TTC549 (cell line): ENCODE data around the gene ZFYVE19.

ENCODE experiments used
- FAIRE-seq: peaks from 2 replicates; lab custom pipeline; 2012; peaks lifted over from hg19 to GRCh38; lab: Jason Lieb, UNC

ZFYVE19 gene

GRCh38 chr15:40807028-40807887, at the start of gene ZFYVE19, which contains the start of gene DNAJC17:
Gene ZFYVE19, plus strand, starts transcription at chr15:40807089. Its CDS starts 501 bp downstream, at chr15:40807590.
Gene DNAJC17, minus strand, starts transcription at chr15:40807473. Its CDS starts 27 bp downstream, at chr15:40807446.
- peak; percentile 82 for FAIRE-seq

GRCh38 chr15:40759961-40760360, 46.9 kb upstream of the ZFYVE19 start:
- FAIRE-seq = no peak

- no peak for FAIRE-seq
These were observed 43.7 kb upstream of the ZFYVE19 start for GRCh38 chr15:40762919-40763800.

- FAIRE-seq = no peak
These were observed 42.9 kb upstream of the ZFYVE19 start, which contains the start of gene GCHFR for GRCh38 chr15:40763801-40764628. Gene GCHFR, plus strand, starts transcription at chr15:40764068. Its CDS starts 113 bp downstream, at chr15:40764181.

DNA sequence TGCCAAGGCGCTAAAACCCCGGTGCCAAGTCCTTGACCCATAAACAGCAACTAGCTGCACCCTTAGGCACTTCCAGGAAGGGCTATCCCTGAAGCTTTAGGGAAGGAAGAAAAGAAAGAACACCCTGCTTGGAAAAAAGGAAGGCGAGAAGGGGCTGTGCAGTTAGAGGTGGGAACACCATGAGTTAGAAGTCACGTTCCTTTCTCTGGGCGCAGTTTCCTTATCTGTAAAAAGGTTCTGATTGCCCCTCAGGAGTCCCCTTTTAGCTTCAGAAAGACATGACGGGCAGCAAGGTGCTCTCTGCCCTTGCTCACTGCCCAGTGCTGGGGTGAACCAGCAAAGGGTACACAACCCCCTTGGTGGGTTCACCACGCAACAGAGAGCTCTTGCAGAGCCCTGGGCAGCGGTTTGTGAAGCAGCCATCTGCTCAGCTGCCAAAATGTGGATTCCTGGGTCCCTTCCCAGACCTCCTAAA, 42.2 kb upstream of the ZFYVE19 start:
- FAIRE-seq = no peak

DNA sequence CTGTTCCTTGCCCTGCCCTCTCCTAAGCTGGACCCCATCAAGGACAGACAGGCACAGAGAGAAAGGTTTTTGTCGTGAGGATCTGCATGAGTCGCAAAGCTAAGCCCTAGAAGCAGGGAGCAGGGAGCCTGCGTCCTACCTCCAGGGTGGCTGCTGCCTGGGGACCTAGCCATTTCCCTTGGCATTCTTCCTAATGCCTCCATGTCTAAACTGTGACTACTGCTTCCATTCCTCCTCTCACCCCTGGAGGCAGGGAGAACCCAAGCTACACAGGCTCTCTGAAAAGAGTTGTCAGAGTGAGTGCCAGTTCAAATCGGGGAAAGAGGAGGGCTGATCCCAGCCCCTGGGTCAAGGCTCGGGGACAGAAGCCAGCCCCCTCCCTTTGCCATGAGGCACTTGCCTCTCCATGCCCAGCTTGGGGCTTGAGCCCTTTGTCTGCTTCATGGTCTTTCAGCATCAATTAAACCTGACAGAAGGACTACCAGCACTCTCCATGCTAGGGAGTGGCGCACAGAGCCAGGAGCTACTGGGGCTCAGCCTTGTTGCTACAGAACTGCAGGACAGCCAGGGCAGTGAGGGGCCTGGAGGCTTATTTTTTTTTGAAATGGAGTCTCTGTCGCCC, 40.6 kb upstream of the ZFYVE19 start:
- FAIRE-seq = no peak

- FAIRE-seq = no peak
These were observed 39.7 kb upstream of the ZFYVE19 start for GRCh38 chr15:40766906-40767837.

DNA sequence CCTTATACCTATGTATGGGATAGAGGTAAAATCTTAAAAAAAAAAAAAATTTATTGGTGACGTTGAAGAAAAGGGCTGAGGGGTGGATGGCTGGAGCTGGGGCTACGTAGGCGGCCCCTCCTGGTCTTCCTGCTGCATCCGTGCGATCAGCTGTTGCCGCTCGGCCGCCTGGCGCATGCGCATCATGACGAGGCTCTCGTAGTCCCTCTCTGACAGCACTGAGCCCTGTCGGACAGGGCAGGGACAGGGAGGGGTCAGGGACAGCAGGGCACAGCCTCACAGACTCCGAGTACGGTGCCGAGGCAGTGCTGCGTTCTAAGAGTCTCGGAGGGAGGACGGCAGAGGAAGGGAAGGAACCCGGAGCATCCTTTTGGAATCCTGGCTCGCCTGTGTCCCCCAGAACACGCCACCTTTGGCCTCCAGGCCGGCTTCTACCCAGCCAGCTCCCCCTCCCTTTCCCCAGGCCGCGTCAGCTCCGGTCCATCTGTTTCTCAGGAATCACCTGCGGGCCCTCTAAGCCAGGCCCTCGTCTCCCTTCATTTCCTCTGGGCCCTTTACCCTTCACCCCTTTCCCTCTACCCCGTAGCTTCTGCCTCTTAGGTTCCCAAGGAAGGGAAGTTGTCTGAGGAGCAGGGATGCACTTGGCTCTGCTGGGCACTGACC, 38.9 kb upstream of the ZFYVE19 start:
- FAIRE-seq = no peak

DNA sequence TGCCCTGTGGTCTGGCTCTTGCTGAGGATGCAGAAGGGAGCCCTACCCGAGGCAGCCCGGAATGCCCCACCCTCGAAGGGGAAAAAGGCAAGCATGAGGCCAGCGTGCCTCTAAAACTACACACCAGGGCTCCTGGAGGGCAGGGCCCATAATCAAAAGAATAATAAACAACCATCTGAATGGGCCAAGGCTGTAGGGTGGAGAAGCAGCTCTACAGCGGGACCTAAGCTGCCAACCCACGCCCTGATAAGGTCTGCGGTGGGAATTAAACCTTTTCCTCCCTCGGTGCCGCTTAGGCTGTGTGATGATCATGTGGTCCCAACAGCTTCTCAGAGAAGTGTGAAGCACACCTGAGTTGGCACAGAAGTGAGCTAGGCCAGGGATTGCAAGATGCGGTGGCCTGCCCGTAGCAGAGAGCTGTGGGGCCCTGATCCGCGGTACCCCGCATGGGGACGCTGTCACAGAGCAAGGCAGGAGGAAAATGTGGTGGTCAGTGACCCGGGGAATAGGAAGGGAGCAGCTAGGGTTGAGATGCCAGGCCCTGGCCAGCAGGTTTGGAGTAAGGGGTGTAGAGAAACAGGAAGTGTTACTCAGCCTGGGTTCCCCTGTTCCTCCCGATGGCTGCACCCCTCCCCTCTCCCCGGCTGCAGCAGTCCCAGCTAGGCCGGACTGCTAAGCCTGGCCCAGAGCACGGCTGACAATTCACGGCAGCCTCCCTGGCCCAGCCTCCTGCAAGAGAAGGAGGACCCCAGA, 38.2 kb upstream of the ZFYVE19 start:
- FAIRE-seq = no peak

GRCh38 chr15:40769274-40770146, 37.4 kb upstream of the ZFYVE19 start, which contains the start of gene C15orf62:
Gene C15orf62, plus strand, starts transcription at chr15:40769980. Its CDS starts 516 bp downstream, at chr15:40770496.
- FAIRE-seq = no peak

GRCh38 chr15:40770147-40770721, 36.7 kb upstream of the ZFYVE19 start:
- no peak for FAIRE-seq

DNA sequence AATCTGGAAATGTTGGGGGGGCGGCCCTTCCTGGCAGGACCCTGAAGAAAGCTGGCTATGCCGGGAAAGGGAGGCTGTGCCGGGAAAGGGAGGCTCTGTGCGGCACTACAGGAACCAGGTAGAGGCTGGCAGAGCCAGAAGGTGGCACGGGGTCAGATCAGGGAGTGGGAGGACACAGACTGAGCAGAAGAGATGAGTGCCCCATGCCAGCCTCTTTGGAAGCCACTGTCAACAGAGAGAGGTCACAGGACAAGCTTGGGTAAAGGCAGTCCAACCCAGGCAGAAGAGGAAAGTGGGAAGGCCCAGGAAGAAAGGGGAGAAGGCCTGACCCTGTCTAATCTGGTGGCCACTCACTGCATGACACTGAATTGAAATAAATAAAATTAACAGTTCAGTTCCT, 35.6 kb upstream of the ZFYVE19 start:
- FAIRE-seq = no peak

- FAIRE-seq = no peak
These were observed 34.9 kb upstream of the ZFYVE19 start for GRCh38 chr15:40772014-40772413.

DNA sequence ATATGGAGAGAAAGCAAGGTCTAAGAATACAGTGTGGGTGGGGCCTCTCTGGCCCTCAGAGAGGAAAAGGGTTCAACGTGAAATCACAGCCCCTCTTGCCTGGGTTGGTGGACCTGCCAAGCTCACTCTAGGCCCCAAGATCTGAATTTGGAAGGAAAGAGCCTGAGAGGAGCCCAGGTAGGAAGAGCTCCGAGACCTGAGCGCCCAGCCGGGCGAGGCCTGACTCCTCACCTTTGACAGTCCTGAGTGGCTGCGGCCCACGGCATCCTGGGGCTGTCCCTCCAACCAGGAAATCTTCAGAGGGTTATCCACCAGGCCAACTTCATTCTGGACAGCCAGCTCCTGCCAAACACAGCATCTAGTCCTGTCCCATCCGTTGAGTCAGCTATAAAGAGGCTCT, 33.4 kb upstream of the ZFYVE19 start:
- no peak for FAIRE-seq

GRCh38 chr15:40773902-40774301, 33.0 kb upstream of the ZFYVE19 start:
- FAIRE-seq = no peak

GRCh38 chr15:40775007-40775406, 31.9 kb upstream of the ZFYVE19 start:
- no peak for FAIRE-seq

- FAIRE-seq = no peak
These were observed 31.0 kb upstream of the ZFYVE19 start for GRCh38 chr15:40775740-40776536.
